Measurements from ENCODE around the gene ABHD12.

DNA sequence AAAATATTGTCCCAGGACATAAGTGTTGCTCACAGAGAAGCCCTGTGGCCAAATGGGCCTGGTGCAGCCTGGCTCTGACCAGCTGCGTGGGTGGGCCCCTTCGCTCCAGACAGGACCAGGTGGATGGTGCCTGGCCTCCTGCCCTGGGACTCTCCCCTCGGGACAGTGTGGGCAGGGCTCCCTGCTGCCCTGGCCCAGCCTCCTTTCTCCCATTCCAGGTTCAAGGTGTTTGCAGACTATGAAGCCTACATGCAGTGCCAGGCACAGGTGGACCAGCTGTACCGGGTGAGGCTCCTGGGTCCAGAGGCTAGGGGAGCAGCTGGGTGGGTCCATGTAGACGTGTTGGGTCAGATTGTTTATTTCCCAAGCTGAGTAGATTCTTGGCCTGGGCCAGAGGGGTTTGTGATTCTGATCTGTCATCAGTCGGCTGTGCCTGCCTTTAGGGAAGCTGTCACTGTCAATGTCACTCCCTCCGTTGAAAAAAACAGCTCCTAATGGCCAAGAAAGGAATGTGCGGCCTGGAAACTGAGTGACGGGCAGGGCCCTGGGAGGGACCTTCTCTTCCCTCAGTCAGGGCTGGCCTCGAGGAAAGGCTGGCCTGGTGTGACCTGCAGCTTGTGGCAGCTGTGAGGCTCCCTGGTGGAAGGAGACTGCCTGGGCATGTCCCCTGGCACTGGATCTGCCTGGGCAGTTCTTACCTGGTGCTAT, 95.1 kb downstream of the ABHD12 start:
- TF ChIP-seq, protein P1, sequence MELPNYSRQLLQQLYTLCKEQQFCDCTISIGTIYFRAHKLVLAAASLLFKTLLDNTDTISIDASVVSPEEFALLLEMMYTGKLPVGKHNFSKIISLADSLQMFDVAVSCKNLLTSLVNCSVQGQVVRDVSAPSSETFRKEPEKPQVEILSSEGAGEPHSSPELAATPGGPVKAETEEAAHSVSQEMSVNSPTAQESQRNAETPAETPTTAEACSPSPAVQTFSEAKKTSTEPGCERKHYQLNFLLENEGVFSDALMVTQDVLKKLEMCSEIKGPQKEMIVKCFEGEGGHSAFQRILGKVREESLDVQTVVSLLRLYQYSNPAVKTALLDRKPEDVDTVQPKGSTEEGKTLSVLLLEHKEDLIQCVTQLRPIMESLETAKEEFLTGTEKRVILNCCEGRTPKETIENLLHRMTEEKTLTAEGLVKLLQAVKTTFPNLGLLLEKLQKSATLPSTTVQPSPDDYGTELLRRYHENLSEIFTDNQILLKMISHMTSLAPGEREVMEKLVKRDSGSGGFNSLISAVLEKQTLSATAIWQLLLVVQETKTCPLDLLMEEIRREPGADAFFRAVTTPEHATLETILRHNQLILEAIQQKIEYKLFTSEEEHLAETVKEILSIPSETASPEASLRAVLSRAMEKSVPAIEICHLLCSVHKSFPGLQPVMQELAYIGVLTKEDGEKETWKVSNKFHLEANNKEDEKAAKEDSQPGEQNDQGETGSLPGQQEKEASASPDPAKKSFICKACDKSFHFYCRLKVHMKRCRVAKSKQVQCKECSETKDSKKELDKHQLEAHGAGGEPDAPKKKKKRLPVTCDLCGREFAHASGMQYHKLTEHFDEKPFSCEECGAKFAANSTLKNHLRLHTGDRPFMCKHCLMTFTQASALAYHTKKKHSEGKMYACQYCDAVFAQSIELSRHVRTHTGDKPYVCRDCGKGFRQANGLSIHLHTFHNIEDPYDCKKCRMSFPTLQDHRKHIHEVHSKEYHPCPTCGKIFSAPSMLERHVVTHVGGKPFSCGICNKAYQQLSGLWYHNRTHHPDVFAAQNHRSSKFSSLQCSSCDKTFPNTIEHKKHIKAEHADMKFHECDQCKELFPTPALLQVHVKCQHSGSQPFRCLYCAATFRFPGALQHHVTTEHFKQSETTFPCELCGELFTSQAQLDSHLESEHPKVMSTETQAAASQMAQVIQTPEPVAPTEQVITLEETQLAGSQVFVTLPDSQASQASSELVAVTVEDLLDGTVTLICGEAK (IDR thresholded peaks at IDR 0.05; ENCODE audit: borderline replicate concordance), result no peak
- TF ChIP-seq, protein P2, sequence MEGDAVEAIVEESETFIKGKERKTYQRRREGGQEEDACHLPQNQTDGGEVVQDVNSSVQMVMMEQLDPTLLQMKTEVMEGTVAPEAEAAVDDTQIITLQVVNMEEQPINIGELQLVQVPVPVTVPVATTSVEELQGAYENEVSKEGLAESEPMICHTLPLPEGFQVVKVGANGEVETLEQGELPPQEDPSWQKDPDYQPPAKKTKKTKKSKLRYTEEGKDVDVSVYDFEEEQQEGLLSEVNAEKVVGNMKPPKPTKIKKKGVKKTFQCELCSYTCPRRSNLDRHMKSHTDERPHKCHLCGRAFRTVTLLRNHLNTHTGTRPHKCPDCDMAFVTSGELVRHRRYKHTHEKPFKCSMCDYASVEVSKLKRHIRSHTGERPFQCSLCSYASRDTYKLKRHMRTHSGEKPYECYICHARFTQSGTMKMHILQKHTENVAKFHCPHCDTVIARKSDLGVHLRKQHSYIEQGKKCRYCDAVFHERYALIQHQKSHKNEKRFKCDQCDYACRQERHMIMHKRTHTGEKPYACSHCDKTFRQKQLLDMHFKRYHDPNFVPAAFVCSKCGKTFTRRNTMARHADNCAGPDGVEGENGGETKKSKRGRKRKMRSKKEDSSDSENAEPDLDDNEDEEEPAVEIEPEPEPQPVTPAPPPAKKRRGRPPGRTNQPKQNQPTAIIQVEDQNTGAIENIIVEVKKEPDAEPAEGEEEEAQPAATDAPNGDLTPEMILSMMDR (IDR thresholded peaks at IDR 0.05 in 2 of 3, conservative IDR thresholded peaks at IDR 0.05 in 1 of 3; ENCODE audit: control insufficient read depth in 2 of 3, extremely low read depth in 1 of 3, insufficient read depth in 1 of 3, low read depth in 3 of 3, low read length in 3 of 3), result no peak
- TF ChIP-seq RAD21 (IDR thresholded peaks at IDR 0.05; ENCODE audit: insufficient read depth, low read depth, low read length) (no peak), EZH2 (IDR thresholded peaks at IDR 0.05; ENCODE audit: borderline replicate concordance, control insufficient read depth, low read depth, low read length) (no peak), CBX5 (IDR thresholded peaks at IDR 0.05; ENCODE audit: low read depth) (no peak), POLR2A (IDR thresholded peaks at IDR 0.05; ENCODE audit: low read depth, low read length) (no peak), CHD4 (IDR thresholded peaks at IDR 0.05) (no peak), BRCA1 (IDR thresholded peaks at IDR 0.05; ENCODE audit: low read depth, low read length) (no peak), CBX3 (IDR thresholded peaks at IDR 0.05; ENCODE audit: borderline replicate concordance, low read depth) (no peak), CEBPB (IDR thresholded peaks at IDR 0.05; ENCODE audit: borderline replicate concordance in 1 of 2, low read depth in 2 of 2, low read length in 2 of 2) (no peak), SREBF2 (IDR thresholded peaks at IDR 0.05; ENCODE audit: low read length) (no peak), YY1 (IDR thresholded peaks at IDR 0.05; ENCODE audit: low read depth, low read length) (no peak), SMAD5 (IDR thresholded peaks at IDR 0.05; ENCODE audit: low read depth) (no peak), HDAC6 (IDR thresholded peaks at IDR 0.05; ENCODE audit: unreplicated experiment) (no peak)
